ENCODE measurements around the gene MX2.

Gene MX2

DNA sequence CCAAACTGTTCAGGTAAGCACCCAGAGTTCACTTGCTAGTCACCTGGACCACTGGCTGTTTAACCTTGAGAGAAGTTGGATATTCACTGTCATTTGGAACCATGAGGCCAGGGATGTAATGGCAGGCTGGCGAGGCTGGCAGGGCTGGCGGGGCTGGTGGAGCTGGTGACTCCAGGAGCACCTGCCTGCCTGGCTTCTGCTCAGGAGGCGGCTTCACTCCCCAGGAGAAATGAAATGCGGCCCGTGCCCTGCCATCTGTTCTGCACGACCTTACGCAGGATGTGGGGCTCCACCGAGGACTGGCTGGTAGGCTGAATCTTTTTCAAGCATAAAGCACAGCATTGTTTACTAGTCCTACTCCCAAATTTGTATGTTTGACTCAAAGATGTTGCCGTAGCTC is 41.5 kb downstream of the MX2 start:
- TF ChIP-seq, protein P1, sequence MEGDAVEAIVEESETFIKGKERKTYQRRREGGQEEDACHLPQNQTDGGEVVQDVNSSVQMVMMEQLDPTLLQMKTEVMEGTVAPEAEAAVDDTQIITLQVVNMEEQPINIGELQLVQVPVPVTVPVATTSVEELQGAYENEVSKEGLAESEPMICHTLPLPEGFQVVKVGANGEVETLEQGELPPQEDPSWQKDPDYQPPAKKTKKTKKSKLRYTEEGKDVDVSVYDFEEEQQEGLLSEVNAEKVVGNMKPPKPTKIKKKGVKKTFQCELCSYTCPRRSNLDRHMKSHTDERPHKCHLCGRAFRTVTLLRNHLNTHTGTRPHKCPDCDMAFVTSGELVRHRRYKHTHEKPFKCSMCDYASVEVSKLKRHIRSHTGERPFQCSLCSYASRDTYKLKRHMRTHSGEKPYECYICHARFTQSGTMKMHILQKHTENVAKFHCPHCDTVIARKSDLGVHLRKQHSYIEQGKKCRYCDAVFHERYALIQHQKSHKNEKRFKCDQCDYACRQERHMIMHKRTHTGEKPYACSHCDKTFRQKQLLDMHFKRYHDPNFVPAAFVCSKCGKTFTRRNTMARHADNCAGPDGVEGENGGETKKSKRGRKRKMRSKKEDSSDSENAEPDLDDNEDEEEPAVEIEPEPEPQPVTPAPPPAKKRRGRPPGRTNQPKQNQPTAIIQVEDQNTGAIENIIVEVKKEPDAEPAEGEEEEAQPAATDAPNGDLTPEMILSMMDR (IDR thresholded peaks at IDR 0.05; ENCODE audit: low read depth, low read length) = no peak
- H3K4me3 ChIP-seq (ENCODE audit: low read depth, low read length) = no peak overlapping the region

DNA sequence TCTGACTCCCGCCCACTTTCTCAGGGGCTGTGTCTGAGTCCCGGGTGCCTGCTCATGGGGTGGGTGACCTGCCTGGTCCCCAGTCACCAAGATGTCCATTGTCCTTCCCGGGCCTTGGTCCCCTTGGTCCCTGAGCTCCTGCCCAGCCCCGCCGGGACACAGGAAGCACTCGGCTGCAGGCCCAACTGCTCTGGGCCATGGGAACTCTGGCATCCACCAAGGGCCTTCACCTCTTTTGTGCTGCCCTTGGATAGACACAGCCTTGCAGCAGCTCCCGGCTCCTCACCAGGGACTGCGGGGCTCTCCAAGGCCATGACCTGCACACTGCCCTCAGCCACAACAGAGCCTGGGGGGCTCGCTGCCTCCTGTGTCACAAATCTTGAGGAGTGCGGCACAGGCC is 42.1 kb downstream of the MX2 start:
- TF ChIP-seq, protein P1 (IDR thresholded peaks at IDR 0.05; ENCODE audit: low read depth, low read length) = no peak
- no peak overlapping the region for H3K4me3 ChIP-seq (ENCODE audit: low read depth, low read length)

DNA sequence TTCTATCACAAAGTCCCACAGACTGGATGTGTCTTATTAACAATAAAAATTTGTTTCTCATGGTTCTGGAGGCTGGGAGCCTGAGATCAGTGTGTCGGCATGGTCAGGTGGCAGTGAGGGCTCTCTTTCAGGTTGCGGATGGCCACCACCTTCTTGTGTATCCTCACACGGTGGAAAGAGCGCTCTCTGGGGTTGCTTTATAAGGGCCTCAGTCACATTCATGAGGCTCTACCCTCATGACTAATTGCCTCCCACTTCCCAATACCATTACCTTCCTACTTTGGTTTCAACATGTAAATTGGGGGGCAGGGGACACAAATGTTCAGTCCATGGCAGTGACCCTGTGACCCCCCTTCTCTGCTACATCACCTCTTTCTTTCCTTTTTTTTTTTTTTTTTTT is 43.5 kb downstream of the MX2 start:
- H3K4me3 ChIP-seq (ENCODE audit: low read depth, low read length) = no peak overlapping the region
- TF ChIP-seq, protein P1 (IDR thresholded peaks at IDR 0.05; ENCODE audit: low read depth, low read length) = no peak

DNA sequence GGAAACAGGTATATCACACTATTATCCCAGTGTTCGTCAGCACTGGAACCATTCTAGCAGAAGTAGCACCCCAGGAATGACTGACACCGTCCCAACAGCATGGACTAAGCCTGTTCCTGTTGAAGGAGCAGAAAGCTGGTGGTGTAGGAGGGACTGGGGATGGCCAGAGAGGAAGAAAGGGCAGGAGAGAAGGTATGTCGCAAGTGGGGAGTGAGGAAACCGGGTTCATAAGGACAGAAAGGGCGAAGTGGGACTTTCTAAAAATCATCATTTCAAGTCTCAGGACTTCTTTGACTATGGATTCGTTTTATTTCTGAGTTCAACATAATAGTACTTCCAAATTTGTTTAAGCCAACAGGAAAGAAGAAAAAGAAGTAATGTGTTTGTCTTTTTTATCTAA is 44.5 kb downstream of the MX2 start:
- TF ChIP-seq, protein P1 (IDR thresholded peaks at IDR 0.05; ENCODE audit: low read depth, low read length) = no peak
- H3K4me3 ChIP-seq (ENCODE audit: low read depth, low read length) = no peak overlapping the region

DNA sequence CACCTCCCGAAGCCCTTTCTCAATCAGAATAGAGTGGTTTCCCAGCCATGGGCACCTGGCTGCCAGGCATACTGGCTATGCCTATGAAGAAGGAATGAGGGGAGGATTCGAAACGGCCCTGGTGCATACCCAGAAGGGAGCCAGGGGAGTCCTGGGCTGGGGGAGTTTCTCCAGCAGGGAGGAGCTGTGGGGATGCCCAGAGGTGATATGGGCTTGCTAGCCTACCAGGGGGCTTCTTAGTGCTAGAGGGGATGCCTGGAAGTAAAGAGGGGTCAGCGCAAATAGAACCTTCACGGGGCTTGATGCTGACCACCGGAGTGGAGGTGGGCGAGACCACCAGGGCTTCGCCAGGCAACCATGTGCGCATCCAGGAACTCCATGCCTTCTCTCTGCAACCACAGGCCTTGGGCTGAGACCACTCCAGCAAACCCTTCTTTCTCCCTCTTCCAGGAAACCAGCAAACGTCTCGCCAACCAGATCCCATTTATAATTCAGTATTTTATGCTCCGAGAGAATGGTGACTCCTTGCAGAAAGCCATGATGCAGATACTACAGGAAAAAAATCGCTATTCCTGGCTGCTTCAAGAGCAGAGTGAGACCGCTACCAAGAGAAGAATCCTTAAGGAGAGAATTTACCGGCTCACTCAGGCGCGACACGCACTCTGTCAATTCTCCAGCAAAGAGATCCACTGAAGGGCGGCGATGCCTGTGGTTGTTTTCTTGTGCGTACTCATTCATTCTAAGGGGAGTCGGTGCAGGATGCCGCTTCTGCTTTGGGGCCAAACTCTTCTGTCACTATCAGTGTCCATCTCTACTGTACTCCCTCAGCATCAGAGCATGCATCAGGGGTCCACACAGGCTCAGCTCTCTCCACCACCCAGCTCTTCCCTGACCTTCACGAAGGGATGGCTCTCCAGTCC is 46.0 kb downstream of the MX2 start:
- TF ChIP-seq, protein P1 (IDR thresholded peaks at IDR 0.05; ENCODE audit: low read depth, low read length) = no peak
- no peak overlapping the region for H3K4me3 ChIP-seq (ENCODE audit: low read depth, low read length)

DNA sequence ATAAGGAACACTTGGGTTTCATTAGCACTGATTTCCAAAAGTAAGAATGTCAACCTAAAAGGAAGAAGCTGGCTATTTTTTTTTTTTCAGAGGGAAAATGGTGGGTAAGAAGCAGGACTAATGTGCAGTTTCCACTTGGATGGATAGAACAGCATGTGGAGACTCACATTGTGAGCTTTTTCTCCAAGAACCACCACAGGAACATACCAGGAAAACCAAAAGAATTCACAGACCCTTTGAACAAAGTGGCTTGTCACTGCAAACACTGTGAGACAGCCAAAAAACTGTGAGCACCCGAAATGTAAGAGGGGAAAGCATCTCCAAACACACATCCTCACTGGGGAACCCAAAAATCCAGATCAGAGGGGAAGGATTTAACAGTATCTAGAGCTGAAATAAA is 48.5 kb downstream of the MX2 start:
- TF ChIP-seq, protein P1 (IDR thresholded peaks at IDR 0.05; ENCODE audit: low read depth, low read length) = no peak
- H3K4me3 ChIP-seq (ENCODE audit: low read depth, low read length) = no peak overlapping the region

DNA sequence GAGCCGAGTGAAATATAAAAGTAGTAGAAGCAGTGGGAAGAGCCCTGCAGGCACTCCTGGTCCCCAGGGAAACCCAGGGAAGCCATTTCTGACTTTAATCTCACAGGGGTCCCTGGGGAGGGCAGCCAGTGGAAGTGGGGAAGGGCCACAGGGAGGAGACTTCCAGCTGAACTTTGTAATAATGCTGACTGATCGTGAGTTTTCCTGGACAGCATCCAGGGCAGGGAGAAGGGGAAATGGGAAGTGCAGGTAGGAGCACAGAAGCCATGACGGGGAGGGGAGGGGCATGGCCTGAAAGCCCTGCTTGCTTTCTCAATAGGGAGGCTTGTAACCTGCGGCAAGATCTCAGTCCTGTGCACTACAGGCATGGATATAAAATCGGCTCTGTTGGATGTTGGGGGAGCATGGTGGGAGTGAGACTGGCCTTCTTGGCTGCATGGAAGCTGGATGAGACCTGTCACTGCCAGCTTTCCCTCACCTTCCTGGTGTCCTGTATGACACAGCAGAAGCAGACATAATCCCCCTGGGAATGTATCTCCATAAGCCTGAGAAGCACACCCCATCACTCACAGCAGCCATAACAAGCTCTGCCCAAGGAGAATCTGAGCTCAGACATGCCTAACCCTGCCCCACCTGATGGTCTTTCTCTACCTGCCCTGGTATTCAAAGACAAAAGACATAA is 49.1 kb downstream of the MX2 start:
- TF ChIP-seq, protein P1 (IDR thresholded peaks at IDR 0.05; ENCODE audit: low read depth, low read length) = no peak
- H3K4me3 ChIP-seq (ENCODE audit: low read depth, low read length) = no peak overlapping the region
